Panc1 (cell line): Measurements from ENCODE around the gene DOLK. TPM values are rescaled to one million over a fixed set of nuclear protein-coding genes. Genes with fewer than 3 reads are reported as not detected.

Experiments used
- ATAC-seq: fragments of 200-7000 bp; cut with Tn5 transposase; 2 replicates; pipeline ENCODE4 v1.9.1; 2020; ENCODE audit warnings: mild to moderate bottlenecking, moderate library complexity
- BruUV-seq: library from RNA; stranded (reverse); fragments of 400-500 nt; replicated peaks from 2 replicates; lab custom pipeline; 2021; lab: Mats Ljungman, UMichigan
- CTCF ChIA-PET: fragments of 300-600 bp; sonication (Branson Sonifier 250); formaldehyde crosslinking; loops from one replicate; lab custom pipeline; 2022; ENCODE audit warnings: antibody characterized with exemption; lab: Charles Lee
- POLR2A ChIA-PET: fragments of 300-600 bp; sonication (Branson Sonifier 250); formaldehyde crosslinking; loops from one replicate; lab custom pipeline; 2022; ENCODE audit warnings: antibody characterized with exemption; lab: Charles Lee
- DNase-seq: peaks from one replicate; pipeline ENCODE4 v3.0.0-alpha.2; 2010; ENCODE audit warnings: low read depth, low spot score
- H3K27ac ChIP-seq: 2 replicates; pipeline ENCODE4 v1.5.1; 2011; ENCODE audit warnings: mild to moderate bottlenecking, low read length, inconsistent platforms
- H3K27me3 ChIP-seq: fragments of 200-500 bp; sonication (Bioruptor generic); 2 replicates; pipeline ENCODE4 v1.6.0; 2014; ENCODE audit warnings: low read length, inconsistent platforms; ENCODE audit not compliant: control insufficient read depth, insufficient read depth
- H3K36me3 ChIP-seq: fragments of 200-500 bp; sonication (Bioruptor generic); 2 replicates; pipeline ENCODE4 v1.5.1; 2014; ENCODE audit warnings: inconsistent platforms, mild to moderate bottlenecking, low read length, moderate library complexity; ENCODE audit not compliant: control insufficient read depth, insufficient read depth
- H3K4me1 ChIP-seq: 2 replicates; pipeline ENCODE4 v1.5.1; 2011; ENCODE audit warnings: inconsistent platforms, mild to moderate bottlenecking, low read length, moderate library complexity; ENCODE audit not compliant: control insufficient read depth, insufficient read depth
- H3K4me3 ChIP-seq, 2 experiments: 2 replicates each; pipeline ENCODE4 v1.5.1; 2011 to 2012; ENCODE audit warnings: low read depth in 2 of 2, low read length in 2 of 2, mild to moderate bottlenecking in 2 of 2, inconsistent platforms in 1 of 2, moderate library complexity in 1 of 2
- H3K9me3 ChIP-seq: fragments of 200-500 bp; sonication (Bioruptor generic); 2 replicates; pipeline ENCODE4 v1.5.1; 2014; ENCODE audit warnings: low read depth, mild to moderate bottlenecking, inconsistent platforms, low read length, moderate library complexity; ENCODE audit not compliant: control insufficient read depth, insufficient read depth
- POLR2AphosphoS5 ChIP-seq: IDR thresholded peaks from 2 replicates; pipeline ENCODE4 v1.6.1; 2012; ENCODE audit warnings: mild to moderate bottlenecking, low read depth, low read length, moderate library complexity
- SIN3A ChIP-seq: IDR thresholded peaks from 2 replicates; pipeline ENCODE4 v1.6.1; 2012; ENCODE audit warnings: low read depth, mild to moderate bottlenecking, low read length, moderate library complexity, borderline replicate concordance; ENCODE audit not compliant: insufficient read depth
- TCF7L2 ChIP-seq: IDR thresholded peaks from 2 replicates; pipeline ENCODE4 v1.6.1; 2011; ENCODE audit warnings: mild to moderate bottlenecking, low read depth, low read length, inconsistent platforms
- in situ Hi-C: cut with HindIII; loops from 2 replicates; pipeline ENCODE4 v1.10.0; 2016; ENCODE audit warnings: low sequenced_read_pairs, low pct_unique_long_range_greater_than_20kb
- intact Hi-C: fragments of 100-400 bp; cut with micrococcal nuclease; formaldehyde crosslinking; loops from one replicate; pipeline ENCODE4 v1.10.0; 2022; ENCODE audit not compliant: unreplicated experiment
- total RNA-seq: library from RNA; stranded (reverse); gene quantifications from one replicate; pipeline ENCODE4 v1.2.1, GENCODE V29; 2021; ENCODE audit not compliant: unreplicated experiment
- TF ChIP-seq, protein P1 (sequence below): fragments of 450-650 bp; IDR thresholded peaks from 2 replicates; pipeline ENCODE4 v1.5.1; 2017; ENCODE audit warnings: mild to moderate bottlenecking
- TF ChIP-seq, protein P2 (sequence below), 2 experiments: IDR thresholded peaks; 2 replicates each; pipeline ENCODE4 v1.6.1; 2011 to 2012; ENCODE audit warnings: low read depth in 2 of 2, control low read depth in 1 of 2, low read length in 1 of 2, mild to moderate bottlenecking in 1 of 2, moderate library complexity in 1 of 2; ENCODE audit not compliant: insufficient read depth in 1 of 2

DOLK gene
- total RNA-seq, 1 experiment from 2014 or later: 20.0 TPM

DNA sequence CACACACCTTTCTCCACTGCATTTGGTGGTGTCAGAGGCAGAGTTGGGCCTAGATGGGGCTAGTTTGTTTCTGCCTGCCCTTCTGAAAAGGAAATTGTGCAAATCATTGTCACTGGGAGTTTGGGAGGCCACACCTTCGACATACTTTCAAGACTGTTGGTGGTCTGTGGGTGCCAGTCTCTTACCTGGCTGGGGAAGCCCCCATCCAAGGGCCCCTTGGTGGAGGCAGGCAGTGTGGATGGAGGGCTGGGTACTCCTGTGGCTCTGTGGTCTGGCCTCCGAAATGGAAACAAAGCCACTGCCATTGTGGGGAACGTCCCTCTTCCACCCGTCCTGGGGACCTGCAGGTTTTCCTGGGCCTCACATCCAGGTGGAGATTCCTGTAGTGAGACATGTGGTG, 37.5 kb downstream of the DOLK start:
- no peak for ATAC-seq

DNA sequence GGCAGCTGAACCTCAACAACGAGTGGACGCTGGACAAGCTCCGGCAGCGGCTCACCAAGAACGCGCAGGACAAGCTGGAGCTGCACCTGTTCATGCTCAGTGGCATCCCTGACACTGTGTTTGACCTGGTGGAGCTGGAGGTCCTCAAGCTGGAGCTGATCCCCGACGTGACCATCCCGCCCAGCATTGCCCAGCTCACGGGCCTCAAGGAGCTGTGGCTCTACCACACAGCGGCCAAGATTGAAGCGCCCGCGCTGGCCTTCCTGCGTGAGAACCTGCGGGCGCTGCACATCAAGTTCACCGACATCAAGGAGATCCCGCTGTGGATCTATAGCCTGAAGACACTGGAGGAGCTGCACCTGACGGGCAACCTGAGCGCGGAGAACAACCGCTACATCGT, 39.0 kb downstream of the DOLK start:
- H3K9me3 ChIP-seq: no peaks in the 10 kb centered on the region
- BruUV-seq: no TSS peak
- no peak overlapping the region for H3K27ac ChIP-seq
- ChIA-PET POLR2A (no interaction called here), CTCF (no interaction called here)
- H3K4me3 ChIP-seq: no peak overlapping the region
- H3K27me3 ChIP-seq: no peaks in the 10 kb centered on the region
- in situ Hi-C loops (no loop called here), intact Hi-C loops (no loop called here)
- DNase-seq: no peak
- H3K36me3 ChIP-seq: no peaks in the 10 kb centered on the region
- H3K4me1 ChIP-seq: peaks cover 12% of the 10 kb centered on the region; the same call in 1 of the 2 replicates
- no peak for ATAC-seq
- no peak for TF ChIP-seq SIN3A

More for the DNA sequence above, 37.5 kb downstream of the DOLK start:
- no peaks in the 10 kb centered on the region for H3K9me3 ChIP-seq
- no peak for DNase-seq
- no peak overlapping the region for H3K4me3 ChIP-seq
- H3K36me3 ChIP-seq: no peaks in the 10 kb centered on the region
- intact Hi-C loops (no loop called here), in situ Hi-C loops (no loop called here)
- H3K27ac ChIP-seq: no peak overlapping the region
- H3K27me3 ChIP-seq: no peaks in the 10 kb centered on the region
- ChIA-PET CTCF (no interaction called here), POLR2A (no interaction called here)
- no TSS peak for BruUV-seq
- TF ChIP-seq POLR2AphosphoS5 (no peak), SIN3A (no peak), TCF7L2 (no peak)
- TF ChIP-seq, protein P1, sequence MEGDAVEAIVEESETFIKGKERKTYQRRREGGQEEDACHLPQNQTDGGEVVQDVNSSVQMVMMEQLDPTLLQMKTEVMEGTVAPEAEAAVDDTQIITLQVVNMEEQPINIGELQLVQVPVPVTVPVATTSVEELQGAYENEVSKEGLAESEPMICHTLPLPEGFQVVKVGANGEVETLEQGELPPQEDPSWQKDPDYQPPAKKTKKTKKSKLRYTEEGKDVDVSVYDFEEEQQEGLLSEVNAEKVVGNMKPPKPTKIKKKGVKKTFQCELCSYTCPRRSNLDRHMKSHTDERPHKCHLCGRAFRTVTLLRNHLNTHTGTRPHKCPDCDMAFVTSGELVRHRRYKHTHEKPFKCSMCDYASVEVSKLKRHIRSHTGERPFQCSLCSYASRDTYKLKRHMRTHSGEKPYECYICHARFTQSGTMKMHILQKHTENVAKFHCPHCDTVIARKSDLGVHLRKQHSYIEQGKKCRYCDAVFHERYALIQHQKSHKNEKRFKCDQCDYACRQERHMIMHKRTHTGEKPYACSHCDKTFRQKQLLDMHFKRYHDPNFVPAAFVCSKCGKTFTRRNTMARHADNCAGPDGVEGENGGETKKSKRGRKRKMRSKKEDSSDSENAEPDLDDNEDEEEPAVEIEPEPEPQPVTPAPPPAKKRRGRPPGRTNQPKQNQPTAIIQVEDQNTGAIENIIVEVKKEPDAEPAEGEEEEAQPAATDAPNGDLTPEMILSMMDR: no peak
- TF ChIP-seq, protein P2, sequence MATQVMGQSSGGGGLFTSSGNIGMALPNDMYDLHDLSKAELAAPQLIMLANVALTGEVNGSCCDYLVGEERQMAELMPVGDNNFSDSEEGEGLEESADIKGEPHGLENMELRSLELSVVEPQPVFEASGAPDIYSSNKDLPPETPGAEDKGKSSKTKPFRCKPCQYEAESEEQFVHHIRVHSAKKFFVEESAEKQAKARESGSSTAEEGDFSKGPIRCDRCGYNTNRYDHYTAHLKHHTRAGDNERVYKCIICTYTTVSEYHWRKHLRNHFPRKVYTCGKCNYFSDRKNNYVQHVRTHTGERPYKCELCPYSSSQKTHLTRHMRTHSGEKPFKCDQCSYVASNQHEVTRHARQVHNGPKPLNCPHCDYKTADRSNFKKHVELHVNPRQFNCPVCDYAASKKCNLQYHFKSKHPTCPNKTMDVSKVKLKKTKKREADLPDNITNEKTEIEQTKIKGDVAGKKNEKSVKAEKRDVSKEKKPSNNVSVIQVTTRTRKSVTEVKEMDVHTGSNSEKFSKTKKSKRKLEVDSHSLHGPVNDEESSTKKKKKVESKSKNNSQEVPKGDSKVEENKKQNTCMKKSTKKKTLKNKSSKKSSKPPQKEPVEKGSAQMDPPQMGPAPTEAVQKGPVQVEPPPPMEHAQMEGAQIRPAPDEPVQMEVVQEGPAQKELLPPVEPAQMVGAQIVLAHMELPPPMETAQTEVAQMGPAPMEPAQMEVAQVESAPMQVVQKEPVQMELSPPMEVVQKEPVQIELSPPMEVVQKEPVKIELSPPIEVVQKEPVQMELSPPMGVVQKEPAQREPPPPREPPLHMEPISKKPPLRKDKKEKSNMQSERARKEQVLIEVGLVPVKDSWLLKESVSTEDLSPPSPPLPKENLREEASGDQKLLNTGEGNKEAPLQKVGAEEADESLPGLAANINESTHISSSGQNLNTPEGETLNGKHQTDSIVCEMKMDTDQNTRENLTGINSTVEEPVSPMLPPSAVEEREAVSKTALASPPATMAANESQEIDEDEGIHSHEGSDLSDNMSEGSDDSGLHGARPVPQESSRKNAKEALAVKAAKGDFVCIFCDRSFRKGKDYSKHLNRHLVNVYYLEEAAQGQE (IDR thresholded peaks at IDR 0.05; ENCODE audit: insufficient read depth in 1 of 2, low read depth in 2 of 2, low read length in 1 of 2): no peak
- peaks cover 12% of the 10 kb centered on the region; the same call in 1 of the 2 replicates for H3K4me1 ChIP-seq

DNA sequence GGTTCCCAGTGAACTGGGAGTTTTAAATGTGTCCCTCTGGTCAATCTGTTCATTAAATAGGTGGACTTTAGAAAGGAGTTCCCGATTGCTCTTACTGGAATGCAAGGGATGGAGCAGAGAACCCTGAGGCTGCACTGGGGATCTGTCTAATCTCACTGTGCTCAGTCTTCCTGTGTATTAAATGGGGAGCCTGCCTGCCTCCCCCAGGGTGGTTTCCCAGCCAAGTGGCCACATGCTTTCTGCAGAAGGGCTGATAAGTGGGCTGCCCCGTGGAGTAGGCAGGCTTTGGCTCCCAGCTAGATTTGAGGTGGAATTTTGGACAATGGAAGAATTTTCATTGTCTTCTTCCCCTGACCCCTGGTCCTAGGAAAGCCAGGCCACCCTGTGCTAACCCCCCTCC, 40.7 kb downstream of the DOLK start:
- no peak overlapping the region for H3K4me3 ChIP-seq
- TF ChIP-seq SIN3A (no peak), POLR2AphosphoS5 (no peak), TCF7L2 (no peak)
- TF ChIP-seq, protein P2 (IDR thresholded peaks at IDR 0.05; ENCODE audit: insufficient read depth in 1 of 2, low read depth in 2 of 2, low read length in 1 of 2): no peak
- TF ChIP-seq, protein P1: no peak
- DNase-seq (no peak), ATAC-seq (no peak)
- no peaks in the 10 kb centered on the region for H3K27me3 ChIP-seq
- POLR2A ChIA-PET: no interaction called here
- no peaks in the 10 kb centered on the region for H3K36me3 ChIP-seq
- intact Hi-C loops: no loop called here
- CTCF ChIA-PET: no interaction called here
- H3K4me1 ChIP-seq: 0 out of 2 replicates have a peak, but pooled peaks cover 4% of the 10 kb centered on the region
- in situ Hi-C loops: no loop called here
- no TSS peak for BruUV-seq
- no peaks in the 10 kb centered on the region for H3K9me3 ChIP-seq
- no peak overlapping the region for H3K27ac ChIP-seq
